Esophagus muscularis mucosa (tissue), 4 donors: ENCODE results near the gene SAFB. TPM values are rescaled to one million over a fixed set of nuclear protein-coding genes. Genes with fewer than 3 reads are reported as not detected.
A peak's percentile ranks its signal among the peaks of the same experiment; 100 is the strongest.

Experiments
- DNase-seq: peaks from one replicate; pipeline ENCODE4 v3.0.0-alpha.2; 2017; ENCODE audit errors: extremely low spot score
- H3K27ac ChIP-seq, 4 donors: fragments of 200-600 bp; sonication (generic); replicated peaks in 1 of 4; 1 replicate in 3 of 4; 2 replicates in 1 of 4; pipeline ENCODE4 v1.5.1; 2016 to 2019; ENCODE audit warnings: mild to moderate bottlenecking in 1 of 4
- H3K27me3 ChIP-seq, 4 donors: fragments of 200-600 bp; sonication (generic); one replicate each; pipeline versions ENCODE4 v1.5.1 to v1.6.0; 2016 to 2019
- H3K36me3 ChIP-seq, 4 donors: fragments of 200-600 bp; sonication (generic); one replicate each; pipeline ENCODE4 v1.5.1; 2016 to 2019
- H3K4me1 ChIP-seq, 4 donors: fragments of 200-600 bp; sonication (generic); one replicate each; pipeline ENCODE4 v1.5.1; 2016 to 2019
- H3K4me3 ChIP-seq, 4 donors: fragments of 200-600 bp; sonication (generic); 1 replicate in 2 of 4; 2 replicates in 2 of 4; pipeline ENCODE4 v1.5.1; 2016 to 2019; ENCODE audit warnings: mild to moderate bottlenecking in 4 of 4, moderate library complexity in 1 of 4
- H3K9me3 ChIP-seq, 4 donors: fragments of 200-600 bp; sonication (generic); 1 replicate in 3 of 4; 2 replicates in 1 of 4; pipeline ENCODE4 v1.5.1; 2016 to 2019
- EP300 ChIP-seq: sonication (generic); formaldehyde crosslinking; IDR thresholded peaks from one replicate; pipeline ENCODE4 v1.6.1; 2017; ENCODE audit warnings: antibody characterized with exemption
- POLR2A ChIP-seq: fragments of 450-650 bp; IDR thresholded peaks from one replicate; pipeline ENCODE4 v1.6.1; 2017; ENCODE audit warnings: antibody characterized with exemption, moderate library complexity, mild to moderate bottlenecking, low read depth
- POLR2AphosphoS5 ChIP-seq, 2 donors: sonication (generic); formaldehyde crosslinking; IDR thresholded peaks; one replicate each; pipeline ENCODE4 v1.6.1; 2017; ENCODE audit warnings: antibody characterized with exemption in 2 of 2
- WGBS: methylation state at CpG from one replicate; pipeline ENCODE4 v1.1.5; 2018; 5-methylcytosine and 5-hydroxymethylcytosine counted together
- intact Hi-C: fragments of 100-400 bp; cut with DNase I; formaldehyde crosslinking; loops from one replicate; pipeline ENCODE4 v1.15.1; 2023
- total RNA-seq, 4 donors: library from RNA; depleted of rRNA; stranded (reverse); fragments of >200 nt; gene quantifications; one replicate each; pipeline versions ENCODE4 v1.1.0 to v1.2.1, GENCODE V29; 2016
- TF ChIP-seq, protein P1 (sequence below), 3 experiments: fragments of 200-600 bp in 2 of 3; fragments of 450-650 bp in 1 of 3; sonication (generic) in 2 of 3; IDR thresholded peaks; one replicate each; pipeline ENCODE4 v1.5.1; 2017 to 2019; ENCODE audit warnings: antibody characterized with exemption in 3 of 3, mild to moderate bottlenecking in 2 of 3, moderate library complexity in 1 of 3

SAFB gene
- total RNA-seq, 4 donors from 2014 or later = 48.4 to 96.2 (median 75.7) TPM

DNA sequence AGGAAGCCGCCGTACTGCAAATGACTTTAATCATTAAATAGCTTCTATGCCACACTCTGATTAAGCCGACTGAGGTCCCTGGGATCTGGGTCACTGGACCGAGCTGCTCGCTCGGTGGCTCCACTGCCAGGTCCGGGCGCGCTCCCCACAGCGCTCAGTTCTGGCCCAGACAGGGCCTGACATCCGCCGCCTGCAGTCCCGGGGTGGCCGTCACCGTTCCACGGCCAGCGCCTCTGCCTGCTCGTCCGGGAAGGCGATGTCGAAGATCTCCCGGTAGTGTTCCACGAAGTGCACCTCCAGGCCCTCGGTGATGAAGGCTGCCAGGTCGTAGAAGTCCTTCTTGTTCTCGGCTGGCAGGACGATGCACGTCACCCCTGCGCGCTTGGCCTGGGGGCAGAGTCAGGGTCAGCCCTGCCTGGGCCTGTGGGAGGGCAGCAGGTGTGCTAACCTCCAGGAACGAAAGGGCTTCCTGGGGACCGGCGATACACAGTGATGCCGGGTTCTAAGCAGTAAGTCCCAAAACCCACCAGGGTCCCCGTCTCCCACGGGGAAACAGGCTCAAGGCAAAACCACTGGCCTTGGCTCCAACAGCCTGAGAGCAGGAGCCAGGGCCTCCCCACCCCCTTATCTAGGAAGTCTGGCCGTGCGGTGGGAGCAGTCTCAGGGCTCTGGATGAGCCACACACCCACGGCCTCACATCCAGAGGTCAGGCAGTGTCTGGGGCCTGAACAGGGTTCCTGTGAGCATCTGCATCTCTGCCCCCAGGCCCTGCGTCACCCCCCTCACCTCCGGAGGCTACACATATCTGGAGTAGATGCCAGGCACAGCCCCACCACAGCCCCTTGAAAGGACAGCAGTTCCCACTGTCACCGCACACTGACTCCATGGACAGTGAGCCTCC, 69.2 kb downstream of the SAFB start:
- peak overlapping the region; percentile 61 to 73 (median 66) for H3K4me3 ChIP-seq
- intact Hi-C loops = no loop called here
- TF ChIP-seq EP300 = no peak
- TF ChIP-seq POLR2A = no peak
- no peak for TF ChIP-seq POLR2AphosphoS5 (IDR thresholded peaks at IDR 0.05)
- TF ChIP-seq, protein P1, sequence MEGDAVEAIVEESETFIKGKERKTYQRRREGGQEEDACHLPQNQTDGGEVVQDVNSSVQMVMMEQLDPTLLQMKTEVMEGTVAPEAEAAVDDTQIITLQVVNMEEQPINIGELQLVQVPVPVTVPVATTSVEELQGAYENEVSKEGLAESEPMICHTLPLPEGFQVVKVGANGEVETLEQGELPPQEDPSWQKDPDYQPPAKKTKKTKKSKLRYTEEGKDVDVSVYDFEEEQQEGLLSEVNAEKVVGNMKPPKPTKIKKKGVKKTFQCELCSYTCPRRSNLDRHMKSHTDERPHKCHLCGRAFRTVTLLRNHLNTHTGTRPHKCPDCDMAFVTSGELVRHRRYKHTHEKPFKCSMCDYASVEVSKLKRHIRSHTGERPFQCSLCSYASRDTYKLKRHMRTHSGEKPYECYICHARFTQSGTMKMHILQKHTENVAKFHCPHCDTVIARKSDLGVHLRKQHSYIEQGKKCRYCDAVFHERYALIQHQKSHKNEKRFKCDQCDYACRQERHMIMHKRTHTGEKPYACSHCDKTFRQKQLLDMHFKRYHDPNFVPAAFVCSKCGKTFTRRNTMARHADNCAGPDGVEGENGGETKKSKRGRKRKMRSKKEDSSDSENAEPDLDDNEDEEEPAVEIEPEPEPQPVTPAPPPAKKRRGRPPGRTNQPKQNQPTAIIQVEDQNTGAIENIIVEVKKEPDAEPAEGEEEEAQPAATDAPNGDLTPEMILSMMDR (IDR thresholded peaks at IDR 0.05) = no peak

DNA sequence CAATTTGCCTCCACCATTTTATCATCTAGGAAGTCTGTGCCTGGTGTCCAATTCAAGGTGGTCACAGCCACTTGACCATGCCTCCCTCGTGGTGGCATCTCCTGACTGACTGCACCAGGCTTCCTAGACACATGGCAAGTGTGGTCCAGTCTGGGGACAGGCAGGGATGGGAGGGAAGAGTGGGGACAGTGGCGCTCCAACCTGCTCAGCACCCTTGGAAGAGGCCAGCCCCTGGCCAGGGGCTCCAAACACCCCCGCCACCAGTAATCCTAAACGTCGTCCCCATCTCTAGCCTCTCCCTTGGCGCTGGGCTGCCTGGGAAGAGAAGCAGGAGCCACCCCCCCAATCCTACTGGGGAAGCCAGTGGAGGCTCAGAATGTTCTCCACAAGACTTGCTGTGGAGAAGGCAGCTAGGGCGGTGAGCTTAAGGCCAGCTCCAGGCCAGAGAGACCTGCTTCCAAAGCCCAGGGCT, 69.9 kb downstream of the SAFB start:
- intact Hi-C loops = no loop called here
- Histone ChIP-seq H3K36me3 (peaks cover 42 to 62% (median 60%) of the 10 kb centered on the region in 4 donors), H3K27ac (peak overlapping the region in 2 of 4 donors; percentile 3 to 91), H3K4me3 (no peak overlapping the region), H3K4me1 (peaks cover 22 to 48% (median 38%) of the 10 kb centered on the region in 4 donors), H3K9me3 (no peaks in the 10 kb centered on the region), H3K27me3 (no peaks in the 10 kb centered on the region)
- no peak for DNase-seq
- 83% methylated on average over 1 of the region's 7 CpGs for WGBS
- TF ChIP-seq, protein P1 (IDR thresholded peaks at IDR 0.05) = no peak
- TF ChIP-seq POLR2AphosphoS5 (IDR thresholded peaks at IDR 0.05) (no peak), POLR2A (no peak), EP300 (no peak)

More for the DNA sequence above, 69.2 kb downstream of the SAFB start:
- WGBS = 49% methylated on average over 13 of the region's 42 CpGs
- H3K4me1 ChIP-seq = peaks cover 22 to 54% (median 45%) of the 10 kb centered on the region in 4 donors
- H3K36me3 ChIP-seq = peaks cover 41 to 56% (median 56%) of the 10 kb centered on the region in 4 donors
- no peaks in the 10 kb centered on the region for H3K9me3 ChIP-seq
- no peak for DNase-seq
- H3K27me3 ChIP-seq = no peaks in the 10 kb centered on the region
- H3K27ac ChIP-seq = peak overlapping the region; percentile 86 to 91 (median 90)

DNA sequence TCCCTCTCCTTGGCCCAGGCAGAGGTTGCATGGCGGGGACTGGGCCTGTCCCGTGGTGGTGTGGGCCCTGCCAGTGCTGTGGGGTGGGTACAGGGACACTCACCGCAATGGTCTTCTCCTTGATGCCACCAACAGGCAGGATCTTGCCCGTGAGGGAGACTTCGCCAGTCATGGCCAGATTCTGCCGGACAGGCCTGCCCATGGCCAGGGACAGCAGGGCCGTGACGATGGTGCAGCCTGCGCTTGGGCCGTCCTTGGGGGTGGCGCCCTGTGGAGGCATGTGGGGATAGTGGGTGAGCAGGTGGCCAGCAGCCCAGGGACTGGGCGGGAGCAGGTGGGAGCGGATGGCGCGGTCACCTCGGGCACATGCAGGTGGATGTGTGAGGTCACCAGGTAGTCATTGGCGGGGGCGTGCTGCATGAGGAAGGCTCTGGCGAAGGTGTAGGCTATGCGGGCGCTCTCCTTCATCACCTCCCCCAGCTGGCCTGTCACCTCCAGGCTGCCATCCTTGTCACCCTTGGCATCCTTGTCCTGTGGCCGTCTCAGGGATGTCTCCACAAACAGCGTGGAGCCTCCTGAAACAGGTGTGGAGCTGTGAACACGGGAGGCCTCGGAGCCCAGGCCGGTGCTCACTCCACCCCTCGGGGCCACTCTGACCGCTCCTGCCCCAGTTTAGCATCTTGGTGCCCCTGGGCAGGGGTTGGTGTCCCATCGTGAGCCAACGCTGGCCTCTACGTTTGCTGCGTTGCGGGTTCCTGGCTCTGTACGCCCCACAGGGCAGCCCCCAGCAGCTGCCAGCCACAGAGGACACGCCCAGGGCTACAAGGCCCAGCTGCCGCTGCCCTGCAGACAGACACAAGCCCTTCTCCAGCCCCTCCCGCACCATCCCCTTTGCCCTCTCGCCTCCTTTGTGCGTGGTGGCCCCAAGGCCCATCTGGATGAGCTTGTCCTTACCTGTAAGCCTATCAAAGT, 70.6 kb downstream of the SAFB start:
- Histone ChIP-seq H3K9me3 (no peaks in the 10 kb centered on the region), H3K4me3 (no peak overlapping the region), H3K36me3 (peaks cover 45 to 70% (median 68%) of the 10 kb centered on the region in 4 donors), H3K27ac (peak overlapping the region in 1 of 4 donors; percentile 3), H3K4me1 (peaks cover 22 to 48% (median 38%) of the 10 kb centered on the region in 4 donors), H3K27me3 (no peaks in the 10 kb centered on the region)
- 79% methylated on average over 26 of the region's 39 CpGs for WGBS
- no peak for DNase-seq
- intact Hi-C loops = no loop called here
- TF ChIP-seq EP300 (no peak), POLR2A (no peak)

DNA sequence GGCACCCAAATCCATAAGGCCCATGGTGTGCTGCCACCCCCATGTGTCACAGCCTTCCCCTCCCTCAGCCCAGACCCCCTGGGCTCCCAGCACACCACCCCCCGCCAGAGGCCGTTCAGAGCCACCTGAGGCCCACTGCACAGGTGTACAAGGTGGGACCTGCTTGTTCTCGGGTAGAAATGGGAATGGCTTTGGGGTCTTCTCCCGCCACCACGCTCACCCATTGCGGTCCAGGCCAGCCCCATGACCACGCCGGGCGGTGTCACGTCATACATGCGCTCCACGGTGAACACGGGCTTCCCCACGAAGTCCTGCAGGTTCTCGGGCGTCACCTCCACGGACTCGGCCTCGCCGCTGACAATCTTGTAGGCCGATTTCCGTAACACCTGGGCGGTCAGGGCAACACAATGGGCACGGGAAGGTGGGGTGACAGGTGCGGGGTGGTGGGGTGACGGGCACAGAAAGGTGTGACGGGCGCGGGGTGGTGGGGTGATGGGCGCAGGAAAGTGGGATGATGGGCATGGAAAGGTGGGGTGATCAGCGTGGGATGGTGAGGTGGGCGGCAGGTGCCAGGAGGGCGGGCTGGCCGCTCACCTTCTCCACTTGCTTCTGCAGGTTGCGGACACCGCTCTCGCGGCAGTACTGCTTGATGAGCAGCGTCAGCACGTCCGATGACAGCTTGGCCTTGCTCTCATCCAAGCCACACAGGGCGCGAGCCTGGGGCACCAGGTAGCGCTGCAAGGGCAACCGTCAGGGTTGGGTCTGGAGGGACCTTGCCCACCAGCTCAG, 71.5 kb downstream of the SAFB start:
- intact Hi-C loops = no loop called here
- Histone ChIP-seq H3K4me3 (no peak overlapping the region), H3K9me3 (no peaks in the 10 kb centered on the region), H3K36me3 (peaks cover 53 to 78% (median 76%) of the 10 kb centered on the region in 4 donors), H3K4me1 (peaks cover 22 to 48% (median 36%) of the 10 kb centered on the region in 4 donors), H3K27ac (no peak overlapping the region), H3K27me3 (no peaks in the 10 kb centered on the region)
- DNase-seq = no peak
- TF ChIP-seq POLR2A (no peak), EP300 (no peak), POLR2AphosphoS5 (IDR thresholded peaks at IDR 0.05) (no peak)
- TF ChIP-seq, protein P1 (IDR thresholded peaks at IDR 0.05) = no peak
- 92% methylated on average over 41 of the region's 45 CpGs for WGBS
